ENCODE measurements around the gene UGT1A10.
"Not testable (repeated sequence)": the region's sequence is repeated elsewhere in the genome, so short reads cannot be mapped to it uniquely, and the experiment has no call there.

UGT1A10 gene

DNA sequence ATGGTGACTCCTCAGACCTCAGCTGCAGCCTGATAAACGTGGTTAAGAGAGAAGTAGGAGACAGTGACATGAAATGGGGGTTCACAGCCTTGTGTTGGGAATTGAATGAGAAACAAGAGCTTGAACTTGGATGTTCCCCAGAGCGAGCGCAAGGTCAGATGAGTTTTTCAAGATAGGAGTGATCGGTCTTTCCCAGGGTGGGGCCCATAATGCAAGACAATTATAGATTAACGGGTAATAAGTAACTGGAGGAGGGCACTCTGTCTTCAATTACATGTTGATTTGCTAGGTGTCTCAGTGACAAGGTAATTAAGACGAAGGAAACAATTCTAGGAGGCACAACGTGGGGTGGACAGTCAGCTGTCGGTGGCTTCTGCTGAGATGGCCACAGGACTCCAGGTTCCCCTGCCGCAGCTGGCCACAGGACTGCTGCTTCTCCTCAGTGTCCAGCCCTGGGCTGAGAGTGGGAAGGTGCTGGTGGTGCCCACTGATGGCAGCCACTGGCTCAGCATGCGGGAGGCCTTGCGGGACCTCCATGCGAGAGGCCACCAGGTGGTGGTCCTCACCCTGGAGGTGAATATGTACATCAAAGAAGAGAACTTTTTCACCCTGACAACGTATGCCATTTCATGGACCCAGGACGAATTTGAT lies 76.5 kb downstream of the UGT1A10 start, which contains the start of gene UGT1A5:
TSS of gene UGT1A5 (plus strand) at position 297 of the 651 bp plus-strand sequence. CDS start at position 382, 85 bp downstream.
- TF ChIP-seq CTCF (IDR thresholded peaks at IDR 0.05; ENCODE audit: insufficient read depth, low read depth, low read length, missing control alignments) = no peak
- H3K4me3 ChIP-seq (ENCODE audit: low read depth, low read length) = no peak within 1 kb of the TSS
- no peak for DNase-seq (ENCODE audit: low read depth)

GRCh38 chr2:233713262-233713615 lies 77.0 kb downstream of the UGT1A10 start:
- no peak for TF ChIP-seq CTCF (IDR thresholded peaks at IDR 0.05; ENCODE audit: insufficient read depth, low read depth, low read length, missing control alignments)
- DNase-seq (ENCODE audit: low read depth) = no peak

DNA sequence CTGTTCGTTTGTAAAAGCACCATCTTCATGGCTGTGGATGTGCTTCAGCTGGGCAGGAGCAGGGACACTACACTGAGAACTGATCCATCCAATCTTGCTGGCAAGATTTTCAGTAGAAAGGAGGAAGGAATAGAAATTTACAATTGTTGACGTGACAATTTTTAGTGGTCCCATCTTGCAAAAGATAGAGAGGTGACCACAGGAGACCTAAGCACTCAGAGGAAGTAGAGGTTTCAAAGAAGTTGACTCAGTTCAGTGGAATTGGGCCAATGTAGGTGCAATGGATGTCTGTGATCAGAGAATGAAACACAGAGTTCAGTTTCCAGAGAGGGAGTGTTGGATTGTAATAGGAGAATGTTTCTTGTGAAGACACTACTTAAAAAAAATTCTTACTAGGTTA lies 77.9 kb downstream of the UGT1A10 start:
- no peak overlapping the region for H3K4me3 ChIP-seq (ENCODE audit: low read depth, low read length)
- DNase-seq (ENCODE audit: low read depth) = no peak
- no peak for TF ChIP-seq CTCF (IDR thresholded peaks at IDR 0.05; ENCODE audit: insufficient read depth, low read depth, low read length, missing control alignments)

More at GRCh38 chr2:233713262-233713615, 77.0 kb downstream of the UGT1A10 start:
- no peak overlapping the region for H3K4me3 ChIP-seq (ENCODE audit: low read depth, low read length)

DNA sequence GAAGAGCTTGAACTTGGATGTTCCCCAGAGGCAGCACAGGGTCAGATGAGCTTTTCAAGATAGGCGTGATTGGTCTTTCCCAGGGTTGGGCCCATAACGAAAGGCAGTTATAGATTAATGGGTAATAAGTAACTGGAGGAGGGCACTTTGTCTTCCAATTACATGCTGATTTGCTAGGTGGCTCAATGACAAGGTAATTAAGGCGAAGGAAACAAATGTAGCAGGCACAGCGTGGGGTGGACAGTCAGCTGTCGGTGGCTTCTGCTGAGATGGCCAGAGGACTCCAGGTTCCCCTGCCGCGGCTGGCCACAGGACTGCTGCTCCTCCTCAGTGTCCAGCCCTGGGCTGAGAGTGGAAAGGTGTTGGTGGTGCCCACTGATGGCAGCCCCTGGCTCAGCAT lies 82.3 kb downstream of the UGT1A10 start, which contains the start of gene UGT1A4:
TSS of gene UGT1A4 (plus strand) at position 185 of the 400 bp plus-strand sequence. CDS start at position 270, 85 bp downstream.
- TF ChIP-seq CTCF (IDR thresholded peaks at IDR 0.05; ENCODE audit: insufficient read depth, low read depth, low read length, missing control alignments) = no peak
- DNase-seq (ENCODE audit: low read depth) = no peak
- no peak within 1 kb of the TSS for H3K4me3 ChIP-seq (ENCODE audit: low read depth, low read length)

GRCh38 chr2:233728723-233729301 lies 92.6 kb downstream of the UGT1A10 start, which contains the start of gene UGT1A3:
Gene UGT1A3, plus strand, starts transcription at chr2:233729042. Its CDS starts 85 bp downstream, at chr2:233729127.
- H3K4me3 ChIP-seq (ENCODE audit: low read depth, low read length) = no peak within 1 kb of the TSS
- no peak for DNase-seq (ENCODE audit: low read depth)
- no peak for TF ChIP-seq CTCF (IDR thresholded peaks at IDR 0.05; ENCODE audit: insufficient read depth, low read depth, low read length, missing control alignments)

GRCh38 chr2:233736868-233737653 lies 100.8 kb downstream of the UGT1A10 start:
- not testable (repeated sequence) for H3K4me3 ChIP-seq (ENCODE audit: low read depth, low read length); DNase-seq (ENCODE audit: low read depth)

- no peak for TF ChIP-seq CTCF (IDR thresholded peaks at IDR 0.05; ENCODE audit: insufficient read depth, low read depth, low read length, missing control alignments)
- H3K4me3 ChIP-seq (ENCODE audit: low read depth, low read length) = no peak overlapping the region
- no peak for DNase-seq (ENCODE audit: low read depth)
These were observed 104.6 kb downstream of the UGT1A10 start for GRCh38 chr2:233740870-233741269.

Measured in GM12865 (cell line).